NCI-H82 (cell line): Measurements from ENCODE around the gene TMEM79.
"Not testable (repeated sequence)": the region's sequence is repeated elsewhere in the genome, so short reads cannot be mapped to it uniquely, and the experiment has no call there.

Experiments
- DNase-seq: peaks from one replicate; lab custom pipeline; 2025; lab: John Stamatoyannopoulos, UW

Gene TMEM79

GRCh38 chr1:156308078-156308477 lies 24.0 kb downstream of the TMEM79 start:
- DNase-seq: no peak

DNA sequence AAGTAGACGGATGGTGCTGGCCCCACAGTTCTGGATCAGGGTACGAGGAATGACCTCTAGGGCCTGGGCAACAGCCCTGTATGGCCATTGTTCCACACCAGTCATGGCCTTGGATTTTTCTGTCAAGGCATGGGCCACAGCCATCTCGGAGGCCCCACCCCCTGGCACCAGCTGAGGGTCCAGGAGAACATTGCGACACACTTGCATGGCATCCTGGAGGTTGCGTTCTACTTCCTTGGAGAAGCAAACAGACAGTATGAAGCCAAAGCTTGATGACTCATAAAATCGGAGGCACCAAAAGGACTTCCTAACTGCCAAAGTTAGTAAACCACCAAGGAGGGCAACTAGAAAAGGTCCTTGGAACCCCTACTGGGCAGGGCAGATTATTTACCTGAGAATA lies 26.8 kb downstream of the TMEM79 start:
- DNase-seq: no peak

DNA sequence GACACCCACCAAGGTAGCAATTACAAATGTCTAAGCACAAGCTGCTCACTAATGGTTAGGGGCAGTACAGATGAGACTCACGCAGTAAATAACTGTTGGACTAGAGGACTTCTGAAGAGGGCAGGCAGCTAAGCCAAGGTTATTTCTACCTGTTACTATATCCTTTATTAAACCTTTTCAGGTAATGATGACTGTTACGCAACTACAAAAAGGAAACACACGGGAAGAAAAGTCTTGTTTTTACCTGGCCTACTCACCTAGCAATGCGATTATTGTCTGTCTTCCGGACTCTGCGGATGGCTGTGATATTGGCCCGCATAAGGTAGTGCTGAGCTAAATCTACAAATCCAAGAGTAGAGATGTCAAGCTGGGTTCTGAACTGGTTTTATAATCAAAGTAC lies 32.8 kb downstream of the TMEM79 start:
- no peak for DNase-seq

GRCh38 chr1:156319664-156320063 lies 35.5 kb downstream of the TMEM79 start:
- DNase-seq: peak; percentile 49

DNA sequence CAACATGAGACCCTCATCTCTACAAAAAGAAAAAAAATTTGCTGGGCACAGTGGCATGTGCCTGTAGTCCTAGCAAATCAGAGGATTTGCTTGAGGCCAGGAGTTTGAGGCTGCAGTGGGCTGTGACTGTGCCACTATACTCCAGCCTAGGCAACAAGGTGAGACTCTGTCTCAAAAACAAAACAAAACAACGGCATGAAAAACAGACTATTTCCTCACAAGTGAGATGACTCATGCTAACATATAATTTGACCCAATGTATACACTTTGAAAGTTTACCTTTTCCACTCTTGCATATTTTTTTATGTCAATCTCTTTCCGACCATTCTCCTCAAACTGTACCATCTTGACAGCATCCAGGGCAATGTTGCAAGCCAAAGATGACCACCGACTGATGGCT lies 36.4 kb downstream of the TMEM79 start:
- DNase-seq: no peak

- DNase-seq: not testable (repeated sequence)
Measured at GRCh38 chr1:156323179-156323578, 39.1 kb downstream of the TMEM79 start.

- peak; percentile 95 for DNase-seq
Measured at GRCh38 chr1:156336242-156336641, 52.1 kb downstream of the TMEM79 start.

GRCh38 chr1:156337052-156337887 lies 53.1 kb downstream of the TMEM79 start:
- DNase-seq: peak; percentile 38

- DNase-seq: no peak
Measured at GRCh38 chr1:156337888-156338179, 53.7 kb downstream of the TMEM79 start.

GRCh38 chr1:156338180-156338976 lies 54.3 kb downstream of the TMEM79 start, which contains the start of the genes CCT3 and TSACC:
Gene CCT3, minus strand, starts transcription at chr1:156338292. Its CDS starts 108 bp downstream, at chr1:156338184.
Gene TSACC, plus strand, starts transcription at chr1:156338526. Its CDS starts 1,232 bp downstream, at chr1:156339758.
- peak; percentile 100 for DNase-seq
